Chondrocyte (in vitro differentiated cells): ENCODE results near the gene S100A7A. TPM values are rescaled to one million over a fixed set of nuclear protein-coding genes. Genes with fewer than 3 reads are reported as not detected.

ENCODE experiments used
- DNase-seq: peaks from one replicate; pipeline ENCODE4 v3.0.0; 2021; ENCODE audit warnings: mixed read lengths, low spot score
- H3K27ac Mint-ChIP-seq: one replicate; pipeline ENCODE4 v1.8.0; 2021; ENCODE audit warnings: mild to moderate bottlenecking, moderate library complexity, mixed read lengths; ENCODE audit not compliant: unreplicated experiment
- H3K27me3 Mint-ChIP-seq: 2 replicates; pipeline ENCODE4 v1.8.0; 2021; ENCODE audit warnings: low read depth, mixed read lengths
- H3K36me3 Mint-ChIP-seq: 2 replicates; pipeline ENCODE4 v1.8.0; 2021; ENCODE audit warnings: low read depth, mixed read lengths
- H3K4me1 Mint-ChIP-seq: 2 replicates; pipeline ENCODE4 v1.8.0; 2021; ENCODE audit warnings: low read depth, mild to moderate bottlenecking, mixed read lengths
- H3K4me3 Mint-ChIP-seq: one replicate; pipeline ENCODE4 v1.8.0; 2021; ENCODE audit warnings: mild to moderate bottlenecking, moderate library complexity, mixed read lengths; ENCODE audit not compliant: unreplicated experiment
- H3K9me3 Mint-ChIP-seq: 2 replicates; pipeline ENCODE4 v1.8.0; 2021; ENCODE audit warnings: low read depth, mixed read lengths
- total RNA-seq: library from RNA; stranded (reverse); gene quantifications from 3 replicates; pipeline ENCODE4 v1.2.1, GENCODE V29; 2021
- TF ChIP-seq, protein P1 (sequence below): fragments of 200-600 bp; sonication (generic); IDR thresholded peaks from 2 replicates; pipeline ENCODE4 v1.5.0; 2021; ENCODE audit warnings: antibody characterized with exemption, mild to moderate bottlenecking, moderate library complexity

Gene S100A7A
- total RNA-seq, 1 donor from 2014 or later: not detected

DNA sequence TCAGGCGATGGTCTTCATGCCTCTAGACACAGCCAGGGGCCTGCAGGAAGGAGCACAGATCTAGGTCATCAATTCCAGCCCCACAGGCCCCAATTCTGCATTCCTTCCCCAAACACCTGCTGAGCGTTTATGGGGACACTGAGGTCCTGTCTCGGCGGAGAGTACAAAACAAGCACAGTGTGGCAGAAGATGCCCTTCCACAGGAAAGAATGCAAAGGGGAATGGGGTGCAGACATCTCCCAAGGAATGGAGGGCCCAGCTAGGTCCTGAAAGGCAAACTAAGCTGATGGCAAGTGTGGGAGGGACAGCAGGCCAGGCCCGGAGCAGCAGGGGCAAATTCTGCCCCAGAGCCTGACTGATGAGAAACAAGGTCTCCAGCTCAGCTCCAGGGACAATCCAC is 21.9 kb upstream of the S100A7A start:
- H3K9me3 Mint-ChIP-seq: no peaks in the 10 kb centered on the region
- no peak overlapping the region for H3K4me3 Mint-ChIP-seq
- peaks cover 20% of the 10 kb centered on the region for H3K27me3 Mint-ChIP-seq
- DNase-seq: no peak
- no peaks in the 10 kb centered on the region for H3K36me3 Mint-ChIP-seq
- TF ChIP-seq, protein P1, sequence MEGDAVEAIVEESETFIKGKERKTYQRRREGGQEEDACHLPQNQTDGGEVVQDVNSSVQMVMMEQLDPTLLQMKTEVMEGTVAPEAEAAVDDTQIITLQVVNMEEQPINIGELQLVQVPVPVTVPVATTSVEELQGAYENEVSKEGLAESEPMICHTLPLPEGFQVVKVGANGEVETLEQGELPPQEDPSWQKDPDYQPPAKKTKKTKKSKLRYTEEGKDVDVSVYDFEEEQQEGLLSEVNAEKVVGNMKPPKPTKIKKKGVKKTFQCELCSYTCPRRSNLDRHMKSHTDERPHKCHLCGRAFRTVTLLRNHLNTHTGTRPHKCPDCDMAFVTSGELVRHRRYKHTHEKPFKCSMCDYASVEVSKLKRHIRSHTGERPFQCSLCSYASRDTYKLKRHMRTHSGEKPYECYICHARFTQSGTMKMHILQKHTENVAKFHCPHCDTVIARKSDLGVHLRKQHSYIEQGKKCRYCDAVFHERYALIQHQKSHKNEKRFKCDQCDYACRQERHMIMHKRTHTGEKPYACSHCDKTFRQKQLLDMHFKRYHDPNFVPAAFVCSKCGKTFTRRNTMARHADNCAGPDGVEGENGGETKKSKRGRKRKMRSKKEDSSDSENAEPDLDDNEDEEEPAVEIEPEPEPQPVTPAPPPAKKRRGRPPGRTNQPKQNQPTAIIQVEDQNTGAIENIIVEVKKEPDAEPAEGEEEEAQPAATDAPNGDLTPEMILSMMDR: no peak
- H3K27ac Mint-ChIP-seq: no peak overlapping the region
- H3K4me1 Mint-ChIP-seq: no peaks in the 10 kb centered on the region

DNA sequence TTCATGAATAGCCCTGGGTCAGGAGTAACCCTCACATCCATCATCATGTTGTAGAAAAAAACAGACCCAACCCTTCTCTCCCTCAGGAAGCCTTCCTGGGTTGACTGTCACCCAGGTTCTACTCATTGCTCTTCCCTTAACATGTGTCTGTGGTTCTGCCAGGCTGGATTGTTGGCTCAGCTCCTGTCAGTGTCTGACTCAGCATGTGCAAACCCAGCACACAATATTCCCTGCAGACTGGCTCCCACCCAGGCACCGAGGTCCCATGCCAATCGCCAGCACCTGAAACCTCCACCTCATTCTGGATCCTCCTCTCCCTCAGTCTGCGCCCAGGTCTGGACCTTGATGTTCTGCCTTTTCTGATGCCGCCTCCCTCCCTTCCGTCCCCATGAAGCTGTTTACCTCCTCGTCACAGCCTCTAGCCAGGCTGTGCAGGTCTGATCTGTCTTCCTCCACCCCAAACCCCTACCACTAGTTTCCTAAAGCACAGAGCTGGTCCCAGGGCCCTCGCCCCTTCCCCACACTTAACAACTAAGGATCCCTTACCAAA is 21.1 kb upstream of the S100A7A start:
- TF ChIP-seq, protein P1: no peak
- no peak overlapping the region for H3K27ac Mint-ChIP-seq
- DNase-seq: no peak
- H3K4me1 Mint-ChIP-seq: no peaks in the 10 kb centered on the region
- H3K27me3 Mint-ChIP-seq: peaks cover 20% of the 10 kb centered on the region
- no peaks in the 10 kb centered on the region for H3K9me3 Mint-ChIP-seq
- H3K4me3 Mint-ChIP-seq: no peak overlapping the region
- H3K36me3 Mint-ChIP-seq: no peaks in the 10 kb centered on the region

DNA sequence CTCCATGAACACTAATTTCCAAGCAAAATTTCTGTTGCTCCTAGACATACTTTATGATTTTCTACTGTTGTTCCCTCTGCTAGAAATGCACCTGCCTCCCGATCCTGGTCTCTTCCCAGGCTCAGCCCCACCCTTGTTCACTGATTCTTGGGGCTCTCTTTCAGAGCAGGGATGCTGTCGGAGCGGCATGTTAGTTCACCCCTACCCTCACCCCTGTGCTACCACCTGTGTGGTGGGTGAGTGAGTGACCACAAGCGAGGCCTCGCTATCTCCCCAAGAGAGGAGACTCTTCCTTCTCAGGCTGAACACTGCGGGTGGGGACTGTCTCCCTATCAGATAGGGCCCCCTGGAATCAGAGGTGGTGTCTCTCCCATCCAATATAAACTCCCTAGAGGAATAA is 20.5 kb upstream of the S100A7A start:
- no peak overlapping the region for H3K27ac Mint-ChIP-seq
- no peak for DNase-seq
- H3K27me3 Mint-ChIP-seq: peaks cover 20% of the 10 kb centered on the region

DNA sequence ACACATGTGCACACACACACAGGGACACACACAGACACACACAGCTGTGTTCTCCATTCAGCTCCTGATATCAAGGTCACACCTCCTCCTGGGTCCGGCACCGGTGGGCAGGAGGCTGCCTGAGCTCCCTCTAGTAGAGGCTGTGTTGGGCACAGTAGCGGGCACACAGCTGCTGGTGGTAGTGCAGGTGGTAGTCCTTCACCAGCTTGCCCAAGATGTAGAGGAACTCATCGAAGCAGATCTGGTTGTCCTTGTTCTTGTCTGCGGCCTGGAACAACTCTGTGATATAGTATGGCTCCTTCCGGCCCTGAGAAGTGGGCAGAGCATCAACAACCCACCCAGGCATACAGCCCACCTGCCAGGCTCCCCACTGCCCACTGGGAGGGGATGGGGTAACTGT is 19.9 kb upstream of the S100A7A start:
- DNase-seq: no peak
- Mint-ChIP-seq H3K27me3 (peaks cover 18% of the 10 kb centered on the region), H3K27ac (no peak overlapping the region), H3K4me3 (no peak overlapping the region), H3K36me3 (no peaks in the 10 kb centered on the region), H3K9me3 (no peaks in the 10 kb centered on the region), H3K4me1 (no peaks in the 10 kb centered on the region)
- TF ChIP-seq, protein P1: no peak

More for the DNA sequence above, 20.5 kb upstream of the S100A7A start:
- H3K9me3 Mint-ChIP-seq: no peaks in the 10 kb centered on the region
- H3K4me1 Mint-ChIP-seq: no peaks in the 10 kb centered on the region
- no peaks in the 10 kb centered on the region for H3K36me3 Mint-ChIP-seq
- H3K4me3 Mint-ChIP-seq: no peak overlapping the region
- TF ChIP-seq, protein P1: no peak

DNA sequence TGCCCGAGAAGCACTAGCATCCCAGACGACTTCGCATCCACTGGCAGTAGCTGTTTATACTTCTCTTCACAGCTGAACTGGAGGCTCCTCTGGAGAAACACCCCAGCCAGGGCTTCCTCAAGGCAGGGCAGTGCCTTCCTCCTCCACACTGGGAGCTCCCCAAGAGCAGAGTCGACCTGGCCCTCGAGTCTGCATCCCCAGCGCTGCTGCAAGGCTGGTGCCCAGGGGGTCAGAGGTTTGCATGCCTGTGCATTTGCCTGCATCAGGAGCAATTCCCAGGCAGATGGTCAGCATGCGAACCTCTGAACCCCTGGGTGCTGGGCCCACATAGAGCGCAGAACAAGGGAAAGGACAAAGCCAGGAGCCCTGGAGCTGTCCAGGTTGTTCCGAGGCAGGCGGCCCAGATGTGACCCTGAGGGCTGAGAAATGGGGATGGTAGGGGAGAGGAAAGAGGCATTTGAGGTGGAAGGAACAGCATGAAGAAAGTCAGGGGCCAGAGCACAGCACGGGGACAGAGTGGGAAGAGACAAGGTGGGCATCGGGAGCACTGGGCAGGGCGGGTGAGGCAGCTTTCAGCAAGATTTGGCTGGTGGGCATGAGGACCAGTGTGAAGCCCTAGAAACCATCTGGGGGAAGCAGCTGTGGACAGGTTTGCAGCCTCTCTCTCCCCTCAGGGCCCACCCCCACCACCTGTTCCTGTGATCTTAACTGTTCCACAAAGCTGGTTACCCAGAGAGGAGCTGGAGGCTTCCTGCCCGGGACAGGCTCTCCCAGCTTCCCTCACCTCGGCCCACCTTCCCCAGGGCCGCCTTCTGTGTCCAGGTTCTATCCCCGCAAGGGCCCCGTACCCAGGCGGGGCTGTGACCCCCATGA is 19.0 kb upstream of the S100A7A start:
- Mint-ChIP-seq H3K27me3 (peaks cover 13% of the 10 kb centered on the region), H3K4me1 (no peaks in the 10 kb centered on the region), H3K36me3 (no peaks in the 10 kb centered on the region), H3K4me3 (no peak overlapping the region), H3K9me3 (no peaks in the 10 kb centered on the region), H3K27ac (no peak overlapping the region)
- TF ChIP-seq, protein P1: no peak
- no peak for DNase-seq
